Trophoblast cell (in vitro differentiated cells and primary cell): Measurements from ENCODE around the gene CABP7.

Source experiments
- DNase-seq, 2 donors: peaks; one replicate each; pipeline ENCODE4 v3.0.0-alpha.2; 2016
- H2AFZ ChIP-seq: 2 replicates; pipeline ENCODE4 v1.6.1; 2013; ENCODE audit warnings: low read length, moderate library complexity, mild to moderate bottlenecking; ENCODE audit not compliant: insufficient read depth, poor library complexity
- H2AK5ac ChIP-seq: 2 replicates; pipeline ENCODE4 v1.6.1; 2013; ENCODE audit warnings: mild to moderate bottlenecking, low read length
- H2BK120ac ChIP-seq: 2 replicates; pipeline ENCODE4 v1.6.1; 2013; ENCODE audit warnings: low read length, mild to moderate bottlenecking, moderate library complexity; ENCODE audit not compliant: insufficient read depth, poor library complexity
- H2BK12ac ChIP-seq: 2 replicates; pipeline ENCODE4 v1.6.1; 2013; ENCODE audit warnings: mild to moderate bottlenecking, low read length, moderate library complexity
- H2BK5ac ChIP-seq: 2 replicates; pipeline ENCODE4 v1.6.1; 2013; ENCODE audit warnings: low read length, low read depth, moderate library complexity, mild to moderate bottlenecking; ENCODE audit not compliant: poor library complexity
- H3K14ac ChIP-seq: 2 replicates; pipeline ENCODE4 v1.6.1; 2013; ENCODE audit warnings: mild to moderate bottlenecking, low read length
- H3K18ac ChIP-seq: 2 replicates; pipeline ENCODE4 v1.6.1; 2013; ENCODE audit warnings: mild to moderate bottlenecking, low read length
- H3K23ac ChIP-seq: 2 replicates; pipeline ENCODE4 v1.6.1; 2013; ENCODE audit warnings: low read length
- H3K27ac ChIP-seq: 2 replicates; pipeline ENCODE4 v1.5.1; 2013; ENCODE audit warnings: low read depth, mild to moderate bottlenecking, inconsistent platforms, low read length, moderate library complexity
- H3K27me3 ChIP-seq: 2 replicates; pipeline ENCODE4 v1.6.1; 2013; ENCODE audit warnings: inconsistent platforms, mild to moderate bottlenecking, low read length, moderate library complexity; ENCODE audit not compliant: insufficient read depth
- H3K36me3 ChIP-seq, 2 experiments: 1 replicate in 1 of 2; 2 replicates in 1 of 2; pipeline ENCODE4 v1.6.1; 2013; ENCODE audit warnings: low read length in 2 of 2, mild to moderate bottlenecking in 2 of 2, moderate library complexity in 1 of 2; ENCODE audit not compliant: insufficient read depth in 2 of 2, control insufficient read depth in 1 of 2
- H3K4ac ChIP-seq: 2 replicates; pipeline ENCODE4 v1.6.1; 2013; ENCODE audit warnings: low read depth, mild to moderate bottlenecking, low read length, moderate library complexity
- H3K4me1 ChIP-seq, 2 experiments: 1 replicate in 1 of 2; 2 replicates in 1 of 2; pipeline ENCODE4 v1.6.1; 2013; ENCODE audit warnings: low read length in 2 of 2, mild to moderate bottlenecking in 2 of 2, moderate library complexity in 1 of 2; ENCODE audit not compliant: insufficient read depth in 2 of 2, control insufficient read depth in 1 of 2
- H3K4me2 ChIP-seq: 2 replicates; pipeline ENCODE4 v1.6.1; 2013; ENCODE audit warnings: inconsistent platforms, mild to moderate bottlenecking, low read length, moderate library complexity
- H3K4me3 ChIP-seq: 2 replicates; pipeline ENCODE4 v1.5.1; 2013; ENCODE audit warnings: mild to moderate bottlenecking, low read depth, low read length, inconsistent platforms
- H3K79me1 ChIP-seq: one replicate; pipeline ENCODE4 v1.6.1; 2013; ENCODE audit warnings: low read length
- H3K79me2 ChIP-seq: 2 replicates; pipeline ENCODE4 v1.6.1; 2013; ENCODE audit warnings: low read length, mild to moderate bottlenecking; ENCODE audit not compliant: control insufficient read depth, insufficient read depth, poor library complexity
- H3K9ac ChIP-seq: 2 replicates; pipeline ENCODE4 v1.6.1; 2013; ENCODE audit warnings: mild to moderate bottlenecking, low read length
- H3K9me3 ChIP-seq: 2 replicates; pipeline ENCODE4 v1.6.1; 2013; ENCODE audit warnings: low read depth, mild to moderate bottlenecking, control low read depth, inconsistent platforms, low read length; ENCODE audit not compliant: insufficient read depth
- H4K12ac ChIP-seq: 2 replicates; pipeline ENCODE4 v1.6.1; 2013; ENCODE audit warnings: low read depth, mild to moderate bottlenecking, low read length, moderate library complexity
- H4K8ac ChIP-seq: 2 replicates; pipeline ENCODE4 v1.6.1; 2013; ENCODE audit warnings: low read depth, mild to moderate bottlenecking, low read length, moderate library complexity
- H4K91ac ChIP-seq: one replicate; pipeline ENCODE4 v1.6.1; 2013; ENCODE audit warnings: low read depth, mild to moderate bottlenecking, low read length, moderate library complexity
- WGBS: extraction: QIAGEN DNeasy Blood & Tissue Kit; methylation state at CpG from one replicate; pipeline ENCODE4 v1.1.7; 2013; ENCODE audit warnings: missing lambda C conversion rate; ENCODE audit not compliant: insufficient read length, insufficient coverage; ENCODE audit errors: extremely low coverage; 5-methylcytosine and 5-hydroxymethylcytosine counted together

CABP7 gene

DNA sequence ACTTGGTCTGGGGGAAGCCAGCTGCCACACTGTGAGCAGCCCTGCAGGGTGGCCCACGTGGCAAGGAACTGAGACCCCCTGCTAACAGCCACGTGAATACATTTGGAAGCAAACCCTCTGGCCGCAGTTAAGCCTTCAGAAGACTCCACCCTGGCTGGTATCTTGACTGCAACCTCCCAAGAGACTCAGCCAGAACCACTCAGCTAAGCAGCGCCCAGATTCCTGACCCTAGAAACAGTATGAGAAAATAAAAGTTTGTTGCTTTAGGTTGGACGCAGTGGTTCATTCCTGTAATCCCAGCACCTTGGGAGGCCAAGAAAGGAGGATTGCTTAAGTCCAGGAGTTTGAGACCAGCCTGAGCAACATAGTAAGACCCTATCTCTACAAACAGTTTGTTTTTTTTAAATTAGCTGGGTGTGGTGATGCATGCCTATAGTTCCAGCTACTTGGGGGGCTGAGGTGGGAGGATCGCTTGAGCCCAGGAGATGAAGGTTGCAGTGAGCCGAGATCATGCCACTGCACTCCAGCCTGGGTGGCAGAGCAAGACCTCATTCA is 38.3 kb downstream of the CABP7 start:
- Histone ChIP-seq H3K36me3 (no peaks in the 10 kb centered on the region), H2BK120ac (no peak overlapping the region), H3K9ac (no peak overlapping the region), H3K27ac (no peak overlapping the region), H3K79me2 (no peaks in the 10 kb centered on the region), H3K14ac (no peak overlapping the region), H3K4ac (no peak overlapping the region), H3K4me2 (no peak overlapping the region), H2BK12ac (no peak overlapping the region), H4K91ac (no peak overlapping the region), H3K4me1 (peaks cover 4 to 5% of the 10 kb centered on the region in 2 experiments), H2BK5ac (no peak overlapping the region), H2AK5ac (no peak overlapping the region), H3K18ac (no peak overlapping the region), H3K4me3 (no peak overlapping the region), H3K23ac (no peak overlapping the region), H3K9me3 (no peaks in the 10 kb centered on the region), H4K12ac (no peak overlapping the region), H2AFZ (no peak overlapping the region), H4K8ac (no peak overlapping the region), H3K27me3 (no peaks in the 10 kb centered on the region), H3K79me1 (no peaks in the 10 kb centered on the region)
- DNase-seq, result no peak
- WGBS, result no CpG with 5 or more reads among the region's 7 CpGs

DNA sequence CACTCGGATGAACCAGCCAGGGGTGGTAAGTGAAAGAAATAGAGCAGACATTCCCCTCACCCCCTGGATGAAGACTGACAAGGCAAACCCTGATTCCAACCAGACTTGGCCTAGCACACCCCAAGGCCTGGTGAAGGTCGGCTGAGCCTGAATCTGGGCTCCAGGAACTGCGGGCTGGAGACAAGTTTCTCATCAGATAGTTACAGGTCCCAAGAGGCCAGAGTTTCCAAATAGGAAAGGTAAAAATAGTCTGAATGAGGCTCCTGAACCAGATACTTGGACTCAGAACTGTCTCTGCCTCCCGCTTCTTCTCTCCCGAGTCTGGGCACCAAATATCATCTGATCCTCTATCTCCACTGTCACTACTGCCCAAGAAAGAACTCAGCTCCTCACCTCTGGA is 39.2 kb downstream of the CABP7 start:
- no peak overlapping the region for H3K23ac ChIP-seq

GRCh38 chr22:29762263-29762662 is 42.5 kb downstream of the CABP7 start:
- Histone ChIP-seq H3K4me3 (no peak overlapping the region), H3K79me1 (peaks cover 6% of the 10 kb centered on the region), H3K23ac (no peak overlapping the region), H2AFZ (no peak overlapping the region), H3K4me2 (no peak overlapping the region), H3K18ac (no peak overlapping the region), H3K9me3 (no peaks in the 10 kb centered on the region), H2AK5ac (no peak overlapping the region), H4K8ac (no peak overlapping the region), H4K91ac (no peak overlapping the region), H4K12ac (no peak overlapping the region), H3K4me1 (peaks cover 3 to 8% of the 10 kb centered on the region in 2 experiments), H3K4ac (no peak overlapping the region), H3K79me2 (peaks cover 2% of the 10 kb centered on the region), H2BK120ac (no peak overlapping the region), H2BK12ac (no peak overlapping the region), H3K27ac (no peak overlapping the region), H2BK5ac (no peak overlapping the region), H3K36me3 (no peaks in the 10 kb centered on the region), H3K27me3 (no peaks in the 10 kb centered on the region), H3K9ac (no peak overlapping the region), H3K14ac (no peak overlapping the region)
- WGBS, result no CpG with 5 or more reads among the region's 15 CpGs
- DNase-seq, result no peak

More for the DNA sequence above, 39.2 kb downstream of the CABP7 start:
- Histone ChIP-seq H4K12ac (no peak overlapping the region), H3K27me3 (no peaks in the 10 kb centered on the region), H2AFZ (no peak overlapping the region), H3K4me3 (no peak overlapping the region), H3K27ac (no peak overlapping the region), H2BK12ac (no peak overlapping the region), H4K91ac (no peak overlapping the region), H3K4me1 (peaks cover 0 to 1% of the 10 kb centered on the region in 2 experiments), H2BK5ac (no peak overlapping the region), H3K79me2 (no peaks in the 10 kb centered on the region), H3K18ac (no peak overlapping the region), H3K4ac (no peak overlapping the region), H3K79me1 (no peaks in the 10 kb centered on the region), H3K9me3 (no peaks in the 10 kb centered on the region), H3K4me2 (no peak overlapping the region), H3K14ac (no peak overlapping the region), H3K9ac (no peak overlapping the region), H2BK120ac (no peak overlapping the region), H2AK5ac (no peak overlapping the region), H4K8ac (no peak overlapping the region), H3K36me3 (no peaks in the 10 kb centered on the region)
- no peak for DNase-seq
- WGBS, result no CpG with 5 or more reads among the region's 5 CpGs

GRCh38 chr22:29765905-29766631 is 46.3 kb downstream of the CABP7 start:
- H3K23ac ChIP-seq, result no peak overlapping the region
- peak overlapping the region; percentile 93 for H3K4me2 ChIP-seq
- WGBS, result no CpG with 5 or more reads among the region's 15 CpGs
- no peak overlapping the region for H2BK12ac ChIP-seq
- H3K27ac ChIP-seq, result peak overlapping the region; percentile 69
- H3K4me1 ChIP-seq, result peaks cover 6 to 14% of the 10 kb centered on the region in 2 experiments
- peak overlapping the region; percentile 16 for H2BK5ac ChIP-seq
- H3K36me3 ChIP-seq, result peaks cover 4 to 11% of the 10 kb centered on the region in 2 experiments
- H3K79me2 ChIP-seq, result peaks cover 10% of the 10 kb centered on the region
- peak overlapping the region; percentile 74 for H3K9ac ChIP-seq
- H3K27me3 ChIP-seq, result no peaks in the 10 kb centered on the region
- peak overlapping the region; percentile 25 for H3K14ac ChIP-seq
- H2BK120ac ChIP-seq, result peak overlapping the region; percentile 1
- peak overlapping the region; percentile 77 for H3K4me3 ChIP-seq
- H3K4ac ChIP-seq, result peak overlapping the region; percentile 17
- peak overlapping the region; percentile 62 for H4K8ac ChIP-seq
- peaks cover 8% of the 10 kb centered on the region for H3K79me1 ChIP-seq
- H3K9me3 ChIP-seq, result no peaks in the 10 kb centered on the region
- peak overlapping the region; percentile 45 for H4K91ac ChIP-seq
- H4K12ac ChIP-seq, result peak overlapping the region; percentile 70
- no peak for DNase-seq
- peak overlapping the region; percentile 30 for H2AK5ac ChIP-seq
- peak overlapping the region; percentile 9 for H3K18ac ChIP-seq
- peak overlapping the region; percentile 51 for H2AFZ ChIP-seq
